GM23338 (cell line): ENCODE measurements around the gene TMEM43. TPM values are rescaled to one million over a fixed set of nuclear protein-coding genes. Genes with fewer than 3 reads are reported as not detected.

Experiments used
- CREB1 ChIP-seq: fragments of 250-450 bp; sonication (Bioruptor Pico); IDR thresholded peaks from 2 replicates; pipeline ENCODE4 v1.5.0; 2020; ENCODE audit warnings: low read depth, mild to moderate bottlenecking, moderate library complexity
- EZH2 ChIP-seq: fragments of 200-600 bp; sonication (generic); IDR thresholded peaks from one replicate; pipeline ENCODE4 v1.8.0; 2017; ENCODE audit warnings: antibody characterized with exemption, mild to moderate bottlenecking, low read depth; ENCODE audit not compliant: unreplicated experiment
- POLR2AphosphoS5 ChIP-seq: IDR thresholded peaks from 2 replicates; pipeline ENCODE4 v1.6.1; 2016; ENCODE audit warnings: antibody characterized with exemption, low read depth
- STAT1 ChIP-seq: IDR thresholded peaks from one replicate; pipeline ENCODE4 v1.6.1; 2016; ENCODE audit warnings: antibody characterized with exemption; ENCODE audit not compliant: unreplicated experiment
- ZNF114 ChIP-seq: fragments of 250-450 bp; sonication (Bioruptor Pico); IDR thresholded peaks from 2 replicates; pipeline ENCODE4 v1.5.0; 2020; ENCODE audit warnings: mild to moderate bottlenecking, moderate library complexity
- ZNF331 ChIP-seq: fragments of 250-450 bp; sonication (Bioruptor Pico); IDR thresholded peaks from 2 replicates; pipeline ENCODE4 v1.5.0; 2020; ENCODE audit warnings: low read depth, mild to moderate bottlenecking, moderate library complexity
- polyA plus RNA-seq: library from polyadenylated mRNA; unstranded; fragments of >200 nt; fragmentation: Nextera tagmentation; extraction: Ambion mirVana; gene quantifications from 2 replicates; pipeline ENCODE4 v1.2.1, GENCODE V29; 2016
- total RNA-seq: library from RNA; depleted of rRNA; stranded (reverse); fragments of >200 nt; shearing (Covaris generic); gene quantifications from 2 replicates; pipeline ENCODE4 v1.2.3, GENCODE V29; 2014
- TF ChIP-seq, protein P1 (sequence below): fragments of 250-450 bp; sonication (Bioruptor Pico); IDR thresholded peaks from 2 replicates; pipeline ENCODE4 v1.5.0; 2020; ENCODE audit warnings: mild to moderate bottlenecking, moderate library complexity
- TF ChIP-seq, protein P2 (sequence below): IDR thresholded peaks from 2 replicates; pipeline ENCODE4 v1.6.1; 2016; ENCODE audit warnings: antibody characterized with exemption

TMEM43 gene
- total and polyA plus RNA-seq, 2 experiments from 2014 or later, result 15.9 to 34.7 TPM

DNA sequence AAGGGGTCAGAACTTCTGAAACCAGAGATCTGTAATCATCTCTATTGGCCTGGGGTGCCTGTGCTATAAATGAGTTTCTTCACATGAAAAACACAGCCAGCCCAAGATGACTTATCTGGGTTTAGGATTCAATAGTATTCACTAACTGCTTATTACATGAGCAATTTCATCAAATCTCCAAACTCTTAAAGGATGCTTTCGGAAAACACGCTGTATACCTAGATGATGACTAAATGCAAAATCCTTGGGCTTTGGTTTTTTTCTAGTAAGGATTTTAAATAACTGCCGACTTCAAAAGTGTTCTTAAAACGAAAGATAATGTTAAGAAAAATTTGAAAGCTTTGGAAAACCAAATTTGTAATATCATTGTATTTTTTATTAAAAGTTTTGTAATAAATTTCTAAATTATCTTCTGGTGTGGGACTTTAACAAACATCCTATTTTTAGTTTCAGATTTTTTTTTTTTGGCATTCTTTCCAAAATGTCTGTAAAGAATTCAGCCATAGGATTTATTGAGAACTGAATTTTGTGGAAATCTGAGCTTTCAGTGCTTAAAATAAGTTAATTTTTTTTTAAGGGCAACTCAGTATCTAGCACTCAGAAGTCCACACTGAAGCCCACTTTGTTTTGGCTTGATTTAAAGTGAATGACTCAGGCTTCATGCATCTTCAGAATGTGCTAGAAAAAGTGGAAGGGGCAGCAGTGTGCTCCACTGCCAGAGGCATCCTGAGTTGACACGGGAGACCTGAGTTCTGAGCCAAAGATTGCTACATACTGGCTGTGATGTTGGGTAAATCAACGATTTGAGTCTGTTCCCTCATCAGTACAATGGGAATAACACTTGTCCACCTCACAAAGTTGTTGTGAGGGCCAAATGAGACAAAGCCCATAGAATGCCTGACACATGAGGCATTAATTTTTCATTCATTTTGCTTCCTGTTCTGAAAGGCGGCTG lies 18.7 kb downstream of the TMEM43 start (continued):
- TF ChIP-seq, protein P1, sequence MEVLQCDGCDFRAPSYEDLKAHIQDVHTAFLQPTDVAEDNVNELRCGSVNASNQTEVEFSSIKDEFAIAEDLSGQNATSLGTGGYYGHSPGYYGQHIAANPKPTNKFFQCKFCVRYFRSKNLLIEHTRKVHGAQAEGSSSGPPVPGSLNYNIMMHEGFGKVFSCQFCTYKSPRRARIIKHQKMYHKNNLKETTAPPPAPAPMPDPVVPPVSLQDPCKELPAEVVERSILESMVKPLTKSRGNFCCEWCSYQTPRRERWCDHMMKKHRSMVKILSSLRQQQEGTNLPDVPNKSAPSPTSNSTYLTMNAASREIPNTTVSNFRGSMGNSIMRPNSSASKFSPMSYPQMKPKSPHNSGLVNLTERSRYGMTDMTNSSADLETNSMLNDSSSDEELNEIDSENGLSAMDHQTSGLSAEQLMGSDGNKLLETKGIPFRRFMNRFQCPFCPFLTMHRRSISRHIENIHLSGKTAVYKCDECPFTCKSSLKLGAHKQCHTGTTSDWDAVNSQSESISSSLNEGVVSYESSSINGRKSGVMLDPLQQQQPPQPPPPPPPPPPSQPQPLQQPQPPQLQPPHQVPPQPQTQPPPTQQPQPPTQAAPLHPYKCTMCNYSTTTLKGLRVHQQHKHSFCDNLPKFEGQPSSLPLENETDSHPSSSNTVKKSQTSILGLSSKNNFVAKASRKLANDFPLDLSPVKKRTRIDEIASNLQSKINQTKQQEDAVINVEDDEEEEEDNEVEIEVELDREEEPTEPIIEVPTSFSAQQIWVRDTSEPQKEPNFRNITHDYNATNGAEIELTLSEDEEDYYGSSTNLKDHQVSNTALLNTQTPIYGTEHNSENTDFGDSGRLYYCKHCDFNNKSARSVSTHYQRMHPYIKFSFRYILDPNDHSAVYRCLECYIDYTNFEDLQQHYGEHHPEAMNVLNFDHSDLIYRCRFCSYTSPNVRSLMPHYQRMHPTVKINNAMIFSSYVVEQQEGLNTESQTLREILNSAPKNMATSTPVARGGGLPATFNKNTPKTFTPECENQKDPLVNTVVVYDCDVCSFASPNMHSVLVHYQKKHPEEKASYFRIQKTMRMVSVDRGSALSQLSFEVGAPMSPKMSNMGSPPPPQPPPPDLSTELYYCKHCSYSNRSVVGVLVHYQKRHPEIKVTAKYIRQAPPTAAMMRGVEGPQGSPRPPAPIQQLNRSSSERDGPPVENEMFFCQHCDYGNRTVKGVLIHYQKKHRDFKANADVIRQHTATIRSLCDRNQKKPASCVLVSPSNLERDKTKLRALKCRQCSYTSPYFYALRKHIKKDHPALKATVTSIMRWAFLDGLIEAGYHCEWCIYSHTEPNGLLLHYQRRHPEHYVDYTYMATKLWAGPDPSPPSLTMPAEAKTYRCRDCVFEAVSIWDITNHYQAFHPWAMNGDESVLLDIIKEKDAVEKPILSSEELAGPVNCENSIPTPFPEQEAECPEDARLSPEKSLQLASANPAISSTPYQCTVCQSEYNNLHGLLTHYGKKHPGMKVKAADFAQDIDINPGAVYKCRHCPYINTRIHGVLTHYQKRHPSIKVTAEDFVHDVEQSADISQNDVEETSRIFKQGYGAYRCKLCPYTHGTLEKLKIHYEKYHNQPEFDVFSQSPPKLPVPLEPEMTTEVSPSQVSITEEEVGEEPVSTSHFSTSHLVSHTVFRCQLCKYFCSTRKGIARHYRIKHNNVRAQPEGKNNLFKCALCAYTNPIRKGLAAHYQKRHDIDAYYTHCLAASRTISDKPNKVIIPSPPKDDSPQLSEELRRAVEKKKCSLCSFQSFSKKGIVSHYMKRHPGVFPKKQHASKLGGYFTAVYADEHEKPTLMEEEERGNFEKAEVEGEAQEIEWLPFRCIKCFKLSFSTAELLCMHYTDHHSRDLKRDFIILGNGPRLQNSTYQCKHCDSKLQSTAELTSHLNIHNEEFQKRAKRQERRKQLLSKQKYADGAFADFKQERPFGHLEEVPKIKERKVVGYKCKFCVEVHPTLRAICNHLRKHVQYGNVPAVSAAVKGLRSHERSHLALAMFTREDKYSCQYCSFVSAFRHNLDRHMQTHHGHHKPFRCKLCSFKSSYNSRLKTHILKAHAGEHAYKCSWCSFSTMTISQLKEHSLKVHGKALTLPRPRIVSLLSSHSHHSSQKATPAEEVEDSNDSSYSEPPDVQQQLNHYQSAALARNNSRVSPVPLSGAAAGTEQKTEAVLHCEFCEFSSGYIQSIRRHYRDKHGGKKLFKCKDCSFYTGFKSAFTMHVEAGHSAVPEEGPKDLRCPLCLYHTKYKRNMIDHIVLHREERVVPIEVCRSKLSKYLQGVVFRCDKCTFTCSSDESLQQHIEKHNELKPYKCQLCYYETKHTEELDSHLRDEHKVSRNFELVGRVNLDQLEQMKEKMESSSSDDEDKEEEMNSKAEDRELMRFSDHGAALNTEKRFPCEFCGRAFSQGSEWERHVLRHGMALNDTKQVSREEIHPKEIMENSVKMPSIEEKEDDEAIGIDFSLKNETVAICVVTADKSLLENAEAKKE (CRISPR knock-in tag), result no peak
- TF ChIP-seq ZNF114 (CRISPR knock-in tag) (no peak), EZH2 (no peak), STAT1 (no peak), POLR2AphosphoS5 (no peak), ZNF331 (no peak), CREB1 (CRISPR knock-in tag) (no peak)
- TF ChIP-seq, protein P2, sequence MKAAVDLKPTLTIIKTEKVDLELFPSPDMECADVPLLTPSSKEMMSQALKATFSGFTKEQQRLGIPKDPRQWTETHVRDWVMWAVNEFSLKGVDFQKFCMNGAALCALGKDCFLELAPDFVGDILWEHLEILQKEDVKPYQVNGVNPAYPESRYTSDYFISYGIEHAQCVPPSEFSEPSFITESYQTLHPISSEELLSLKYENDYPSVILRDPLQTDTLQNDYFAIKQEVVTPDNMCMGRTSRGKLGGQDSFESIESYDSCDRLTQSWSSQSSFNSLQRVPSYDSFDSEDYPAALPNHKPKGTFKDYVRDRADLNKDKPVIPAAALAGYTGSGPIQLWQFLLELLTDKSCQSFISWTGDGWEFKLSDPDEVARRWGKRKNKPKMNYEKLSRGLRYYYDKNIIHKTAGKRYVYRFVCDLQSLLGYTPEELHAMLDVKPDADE, result no peak
